Stimulated activated CD8-positive, alpha-beta memory T cell treated with anti-CD3 and anti-CD28 coated beads, Interleukin-15, amount 100 ng/mL, for 48 hours (primary cell): ENCODE measurements around the gene EPS15.
"Not testable (repeated sequence)": the region's sequence is repeated elsewhere in the genome, so short reads cannot be mapped to it uniquely, and the experiment has no call there.

Experiments
- DNase-seq, 2 donors: peaks; one replicate each; pipeline ENCODE4 v3.0.0-alpha.2; 2020; ENCODE audit warnings: low read depth in 2 of 2

EPS15 gene

DNA sequence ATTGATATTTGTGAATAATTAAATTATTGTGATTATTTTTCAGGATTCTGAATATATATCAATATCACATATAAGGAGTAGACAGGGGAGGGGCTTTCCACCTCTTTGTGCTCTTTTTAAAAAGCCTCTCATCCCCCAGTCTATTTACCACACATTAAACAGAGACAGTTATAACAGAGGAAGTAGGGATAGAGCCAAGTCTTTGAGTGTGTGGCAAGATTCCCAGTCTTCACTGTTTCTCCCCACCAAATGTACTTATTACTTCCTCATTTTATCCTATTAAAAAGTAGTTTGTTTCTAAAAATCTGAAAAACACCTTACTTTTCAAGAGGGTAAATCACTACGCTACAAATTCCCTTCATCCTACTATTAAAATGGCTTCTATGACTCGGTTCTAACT lies 46.7 kb downstream of the EPS15 start:
- no peak for DNase-seq

GRCh38 chr1:51469518-51469917 lies 49.5 kb downstream of the EPS15 start:
- DNase-seq, result no peak

GRCh38 chr1:51464828-51465227 lies 54.2 kb downstream of the EPS15 start:
- DNase-seq, result no peak

- DNase-seq, result no peak
These were observed 55.5 kb downstream of the EPS15 start for GRCh38 chr1:51463561-51463960.

DNA sequence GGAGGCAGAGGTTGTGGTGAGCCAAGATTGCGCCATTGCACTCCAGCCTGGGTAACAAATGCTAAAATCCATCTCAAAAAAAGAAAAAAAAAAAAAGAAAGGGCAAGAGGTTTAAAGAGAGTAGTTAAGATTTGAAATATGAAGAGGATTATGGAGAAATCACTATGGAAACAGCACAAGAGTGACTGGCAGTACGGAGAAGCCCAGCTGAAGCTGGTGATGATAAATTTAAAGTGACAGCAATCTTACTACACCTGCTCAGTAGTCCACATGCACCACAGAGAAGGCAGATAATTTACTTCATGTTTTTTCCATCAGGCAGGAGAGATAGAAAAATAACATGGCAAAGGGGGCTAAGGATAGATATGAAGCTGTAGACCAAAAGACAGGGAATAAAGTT lies 56.8 kb downstream of the EPS15 start:
- DNase-seq, result not testable (repeated sequence)

GRCh38 chr1:51454554-51454953 lies 64.5 kb downstream of the EPS15 start:
- DNase-seq, result no peak

DNA sequence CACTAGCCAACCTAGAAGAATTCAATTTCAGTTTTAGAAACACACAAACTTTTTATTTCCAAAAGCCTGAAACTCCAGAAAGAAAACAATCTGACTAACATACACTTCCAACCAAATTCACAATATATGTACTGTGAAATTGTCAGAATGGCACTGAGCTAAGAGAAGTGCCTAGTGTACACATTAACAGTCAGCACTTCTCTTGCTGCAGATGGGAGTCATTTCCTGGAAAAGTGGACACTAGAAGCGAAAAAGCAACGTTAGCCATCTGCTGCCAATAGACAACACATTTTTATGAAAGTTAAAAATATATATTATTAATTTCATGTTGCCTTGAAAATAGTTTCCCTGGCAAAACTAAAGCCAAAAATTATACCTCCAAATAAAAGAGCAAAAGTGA lies 66.1 kb downstream of the EPS15 start:
- no peak for DNase-seq

GRCh38 chr1:51448844-51449454 lies 70.1 kb downstream of the EPS15 start:
- DNase-seq, result not testable (repeated sequence)

- DNase-seq, result no peak
These were observed 73.5 kb downstream of the EPS15 start for GRCh38 chr1:51445351-51446090.

DNA sequence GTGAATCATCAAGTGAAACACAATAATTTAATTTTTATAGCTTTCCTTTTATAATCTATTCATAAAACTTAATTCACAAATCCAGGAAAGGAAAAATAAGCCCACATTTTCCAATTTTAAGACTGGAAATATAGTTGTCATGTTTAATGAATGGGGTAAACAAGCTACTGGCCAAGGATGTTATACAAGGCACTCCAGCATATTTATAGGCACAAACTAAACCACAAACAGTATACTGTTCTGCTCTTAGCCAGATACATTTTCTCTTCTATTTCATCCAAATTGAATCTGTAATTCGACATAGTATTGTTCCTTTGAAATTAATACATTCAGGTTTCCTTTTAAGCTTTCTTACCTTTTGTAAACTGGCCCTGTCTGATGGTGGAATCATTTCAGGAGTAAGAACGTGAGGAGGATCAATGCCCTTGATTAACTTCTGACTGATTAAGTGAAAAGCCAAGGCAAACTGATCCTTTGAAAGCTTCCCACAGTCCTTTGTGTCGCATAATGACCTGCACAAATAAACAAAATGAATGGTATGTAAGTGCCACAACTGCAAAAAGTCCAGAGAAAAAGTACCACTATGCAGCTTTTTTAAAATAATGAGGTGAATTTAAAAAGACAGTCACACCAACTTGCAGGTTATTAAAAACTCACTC lies 74.4 kb downstream of the EPS15 start:
- no peak for DNase-seq

DNA sequence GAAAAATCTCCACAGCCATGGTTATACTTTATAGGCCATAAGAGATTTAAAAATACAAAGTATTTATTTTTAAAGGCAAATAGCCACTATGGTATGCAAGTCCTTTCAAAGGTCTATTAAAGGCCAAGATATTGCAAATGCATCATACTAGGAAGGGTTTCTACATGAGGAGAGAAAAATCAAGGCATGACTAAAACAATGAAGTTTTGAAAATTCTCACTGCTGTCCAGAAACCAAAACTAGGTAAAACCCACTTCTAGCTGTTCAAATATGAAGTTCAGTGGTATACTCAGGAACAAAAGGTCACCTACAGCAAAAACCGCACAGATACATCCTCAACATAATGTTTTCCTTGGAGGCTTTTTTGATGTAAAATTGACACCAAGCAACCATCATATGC lies 75.0 kb downstream of the EPS15 start:
- no peak for DNase-seq

GRCh38 chr1:51443555-51443954 lies 75.5 kb downstream of the EPS15 start:
- no peak for DNase-seq

DNA sequence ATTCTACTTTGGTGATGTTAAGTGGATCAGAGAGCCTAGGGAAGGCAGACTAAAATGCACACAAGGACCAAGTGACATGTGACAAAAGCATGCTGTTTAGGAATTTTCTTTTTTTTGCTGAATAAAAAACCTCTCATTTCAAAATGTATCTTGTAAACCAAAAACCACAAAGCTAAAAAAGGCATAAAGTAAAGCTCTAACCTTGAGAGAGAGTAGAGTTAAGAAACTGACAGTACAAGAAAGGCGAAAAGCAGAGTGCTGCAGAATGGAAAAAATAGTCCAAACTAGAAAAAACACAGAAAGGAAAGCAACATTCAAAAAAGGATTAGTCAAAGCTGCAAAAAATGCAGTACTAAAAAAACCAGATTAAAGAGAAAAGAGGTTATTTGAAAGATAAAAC lies 76.5 kb downstream of the EPS15 start:
- DNase-seq, result no peak

DNA sequence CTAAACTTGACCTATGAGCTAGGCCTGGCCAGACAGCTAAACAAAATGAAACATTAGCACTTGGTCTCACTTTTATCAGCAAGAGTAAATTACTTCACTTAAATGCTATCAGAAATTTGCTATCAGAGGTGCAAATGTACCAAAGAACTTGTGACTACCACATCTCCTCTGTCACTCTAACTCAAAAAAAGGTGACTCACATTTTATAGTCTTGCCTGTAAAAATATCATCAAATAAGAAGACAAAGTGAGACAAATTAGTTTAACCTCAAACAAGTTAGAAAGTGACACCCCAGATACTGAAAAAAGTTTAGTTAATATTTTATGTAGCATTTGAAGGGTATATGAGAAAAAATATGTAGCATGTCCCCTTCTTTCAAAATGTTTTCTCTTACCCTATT lies 76.9 kb downstream of the EPS15 start:
- no peak for DNase-seq

DNA sequence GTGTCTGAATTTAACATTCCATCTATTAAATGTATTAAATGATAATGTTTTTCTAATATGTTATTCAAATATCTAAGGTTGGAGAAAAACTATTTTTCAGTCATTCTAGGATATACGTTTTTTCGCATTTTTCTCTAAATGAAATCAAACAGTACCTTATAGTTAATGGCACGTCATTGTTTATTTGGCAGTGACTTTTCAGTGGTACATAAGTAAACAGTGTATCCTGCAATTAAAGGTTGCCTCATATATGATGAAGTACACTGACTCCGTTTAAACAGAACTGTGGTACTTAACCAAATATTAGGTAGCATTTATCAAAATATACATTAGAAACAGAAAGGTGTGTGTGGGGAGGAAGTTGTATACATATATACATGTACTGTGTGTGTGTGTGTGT lies 79.2 kb downstream of the EPS15 start:
- DNase-seq, result no peak

GRCh38 chr1:51439053-51439452 lies 80.0 kb downstream of the EPS15 start:
- no peak for DNase-seq

DNA sequence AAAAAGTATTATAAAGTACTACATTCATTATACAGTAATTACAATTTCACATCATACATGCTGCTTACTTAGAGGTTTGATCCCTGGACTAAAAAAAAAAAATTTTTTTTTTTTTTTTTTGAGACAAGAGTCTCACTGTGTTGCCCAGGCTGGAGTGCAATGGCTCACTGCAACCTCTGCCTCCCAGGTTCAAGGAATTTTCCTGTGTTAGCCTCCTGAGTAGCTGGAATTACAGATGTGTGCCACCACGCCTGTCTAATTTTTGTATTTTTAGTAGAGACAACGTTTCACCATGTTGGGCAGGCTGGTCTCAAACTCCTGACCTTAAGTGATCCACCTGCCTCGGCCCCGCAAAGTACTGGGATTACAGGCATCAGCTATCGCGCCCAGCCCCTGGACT lies 81.7 kb downstream of the EPS15 start:
- DNase-seq, result not testable (repeated sequence)

DNA sequence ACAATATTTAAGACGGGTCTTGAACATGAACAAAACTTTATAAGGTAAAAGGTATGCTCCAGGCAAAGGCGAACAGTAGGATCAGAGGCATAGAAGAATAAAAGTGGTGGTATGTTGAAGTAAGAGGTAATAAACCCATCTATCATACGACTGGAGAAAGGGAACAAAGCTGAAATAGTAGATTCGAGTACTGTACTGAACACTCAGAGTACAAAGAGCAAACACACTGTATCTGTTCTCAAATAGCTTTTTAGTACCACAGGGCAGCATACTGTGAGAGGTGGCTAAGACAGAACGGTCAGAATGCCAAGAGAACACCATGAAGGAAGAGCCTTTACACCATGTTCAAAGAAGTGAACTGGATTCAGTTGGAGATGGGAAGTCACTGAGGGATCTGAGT lies 83.2 kb downstream of the EPS15 start:
- DNase-seq, result no peak

DNA sequence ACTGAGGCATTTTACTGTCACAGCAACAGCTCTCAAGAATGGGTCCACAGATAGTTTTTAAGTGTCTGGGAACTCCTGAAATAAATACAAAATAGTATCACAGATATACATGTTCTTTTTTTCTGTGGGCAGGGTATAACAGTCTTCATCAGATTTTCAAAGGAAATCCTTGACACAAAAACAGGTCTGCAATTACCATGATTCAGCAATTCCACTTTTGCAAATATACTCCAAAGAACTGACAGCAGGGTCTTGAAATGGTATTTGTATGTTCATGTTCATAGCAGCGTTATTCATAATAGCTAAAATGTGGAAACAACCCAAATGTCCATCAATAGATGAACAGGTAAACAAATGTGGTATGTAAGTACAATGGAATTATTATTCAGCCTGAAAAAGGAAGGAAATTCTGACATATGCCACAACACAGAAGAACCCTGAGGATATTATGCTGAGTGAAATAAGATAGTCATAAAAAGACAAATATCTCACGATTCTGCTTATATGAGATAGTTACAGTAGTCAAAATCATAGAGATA lies 85.0 kb downstream of the EPS15 start:
- no peak for DNase-seq

- no peak for DNase-seq
These were observed 85.6 kb downstream of the EPS15 start for GRCh38 chr1:51433269-51433971.

- DNase-seq, result no peak
These were observed 86.9 kb downstream of the EPS15 start for GRCh38 chr1:51432146-51432545.

DNA sequence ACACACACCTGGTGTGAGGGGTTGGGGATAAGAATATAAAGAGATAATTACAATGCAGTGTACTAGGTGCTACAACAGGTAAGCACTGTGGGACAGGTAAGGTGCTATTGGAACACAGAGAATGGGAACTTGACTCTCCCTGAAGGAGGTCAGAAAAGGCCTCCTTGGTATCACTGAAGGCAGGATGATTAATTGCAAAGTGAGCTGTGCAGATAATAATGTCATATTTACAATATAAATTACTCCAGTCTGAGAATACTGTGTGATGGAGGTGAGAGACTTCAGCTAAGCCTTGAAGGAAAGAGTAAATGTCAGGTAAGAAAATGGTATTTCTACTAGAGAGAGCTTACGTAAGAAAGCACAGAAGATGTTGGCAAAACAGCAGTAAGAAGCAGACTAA lies 91.6 kb downstream of the EPS15 start:
- no peak for DNase-seq
